SK-N-SH (cell line): ENCODE results near the gene C3orf20. TPM values are rescaled to one million over a fixed set of nuclear protein-coding genes. Genes with fewer than 3 reads are reported as not detected.

Experiments used
- CTCF ChIA-PET: fragments of 300-600, 350-600 bp; formaldehyde crosslinking; extraction: SDS; loops from one replicate; lab custom pipeline; 2021; lab: Yijun Ruan, JAX
- POLR2A ChIA-PET: fragments of 350-600 bp; sonication (Branson Sonifier 250); formaldehyde crosslinking; extraction: SDS; loops from one replicate; lab custom pipeline; 2020; ENCODE audit warnings: antibody characterized with exemption, inconsistent platforms; lab: Yijun Ruan, JAX
- DNase-seq: peaks from one replicate; pipeline ENCODE4 v3.0.0; 2012
- H2AFZ ChIP-seq: fragments of 200-600 bp; sonication (generic); 2 replicates; pipeline ENCODE4 v1.8.1; 2016; ENCODE audit warnings: antibody characterized with exemption, mild to moderate bottlenecking, low read depth
- H3F3A ChIP-seq: fragments of 200-600 bp; sonication (generic); replicated peaks from 2 replicates; pipeline ENCODE3; 2016; ENCODE audit warnings: antibody characterized with exemption, mild to moderate bottlenecking; ENCODE audit not compliant: insufficient read depth
- H3K27ac ChIP-seq, 2 experiments: fragments of 200-500 bp in 1 of 2; fragments of 200-600 bp in 1 of 2; sonication (Bioruptor generic) in 1 of 2; sonication (generic), shearing (Covaris generic) in 1 of 2; 2 replicates each; pipeline versions ENCODE4 v1.5.1 to v1.6.1; 2014 to 2016; ENCODE audit warnings: low read depth in 2 of 2, inconsistent platforms in 1 of 2, low read length in 1 of 2, mild to moderate bottlenecking in 1 of 2, mixed read lengths in 1 of 2
- H3K27me3 ChIP-seq: fragments of 200-600 bp; sonication (generic), shearing (Covaris generic); 2 replicates; pipeline ENCODE4 v1.6.1; 2016; ENCODE audit warnings: mixed run types; ENCODE audit not compliant: insufficient read depth
- H3K36me3 ChIP-seq, 2 experiments: fragments of 200-500 bp in 1 of 2; fragments of 200-600 bp in 1 of 2; sonication (Bioruptor generic) in 1 of 2; sonication (generic) in 1 of 2; replicated peaks in 1 of 2; 2 replicates each; pipeline versions ENCODE3 to v1.5.1; 2014 to 2016; ENCODE audit warnings: low read length in 1 of 2, mild to moderate bottlenecking in 1 of 2; ENCODE audit not compliant: insufficient read depth in 2 of 2, control insufficient read depth in 1 of 2
- H3K4me1 ChIP-seq, 2 experiments: fragments of 200-500 bp in 1 of 2; fragments of 200-600 bp in 1 of 2; sonication (Bioruptor generic) in 1 of 2; sonication (generic), shearing (Covaris generic) in 1 of 2; 2 replicates each; pipeline versions ENCODE4 v1.5.1 to v1.6.1; 2014 to 2016; ENCODE audit warnings: low read depth in 1 of 2, low read length in 1 of 2, mixed run types in 1 of 2; ENCODE audit not compliant: insufficient read depth in 2 of 2, control insufficient read depth in 1 of 2
- H3K4me2 ChIP-seq: fragments of 200-600 bp; sonication (generic), shearing (Covaris generic); 2 replicates; pipeline ENCODE4 v1.6.1; 2017; ENCODE audit warnings: mixed run types
- H3K4me3 ChIP-seq, 2 experiments: fragments of 200-500 bp in 1 of 2; fragments of 200-600 bp in 1 of 2; sonication (Bioruptor generic) in 1 of 2; sonication (generic), shearing (Covaris generic) in 1 of 2; 2 replicates each; pipeline versions ENCODE4 v1.5.1 to v1.8.1; 2014 to 2016; ENCODE audit warnings: low read depth in 2 of 2, inconsistent platforms in 1 of 2, low read length in 1 of 2, mild to moderate bottlenecking in 1 of 2, mixed read lengths in 1 of 2, moderate library complexity in 1 of 2
- H3K79me2 ChIP-seq: fragments of 200-600 bp; sonication (generic); 2 replicates; pipeline ENCODE4 v1.8.1; 2017; ENCODE audit warnings: mild to moderate bottlenecking; ENCODE audit not compliant: insufficient read depth
- H3K9ac ChIP-seq: fragments of 200-600 bp; sonication (generic); 2 replicates; pipeline ENCODE4 v1.6.1; 2017; ENCODE audit warnings: mixed run types
- H3K9me2 ChIP-seq: fragments of 200-600 bp; sonication (generic); 2 replicates; pipeline ENCODE4 v1.6.1; 2017; ENCODE audit warnings: mixed run types
- H3K9me3 ChIP-seq: fragments of 200-600 bp; sonication (generic); 2 replicates; pipeline ENCODE4 v1.6.1; 2017; ENCODE audit warnings: mixed run types, mild to moderate bottlenecking, moderate library complexity
- H4K20me1 ChIP-seq: fragments of 200-600 bp; sonication (generic); 2 replicates; pipeline ENCODE4 v1.6.1; 2017; ENCODE audit warnings: mild to moderate bottlenecking, mixed run types; ENCODE audit not compliant: insufficient read depth
- CHD2 ChIP-seq: fragments of 150-350 bp; IDR thresholded peaks from 2 replicates; pipeline ENCODE4 v1.6.1; 2018; ENCODE audit warnings: low read length; ENCODE audit not compliant: partially characterized antibody
- CTCF ChIP-seq: fragments of 200-600 bp; sonication (generic); IDR thresholded peaks from 2 replicates; pipeline ENCODE4 v1.6.1; 2017; ENCODE audit warnings: antibody characterized with exemption, mild to moderate bottlenecking, moderate library complexity
- EP300 ChIP-seq, 2 experiments: IDR thresholded peaks; 2 replicates each; pipeline versions ENCODE4 v1.4.0 to v1.6.1; 2012; ENCODE audit warnings: borderline replicate concordance in 1 of 2, low read depth in 1 of 2, low read length in 1 of 2
- EZH2phosphoT487 ChIP-seq: fragments of 200-600 bp; sonication (generic); IDR thresholded peaks from 2 replicates; pipeline ENCODE4 v1.6.1; 2017; ENCODE audit warnings: low read depth, mixed run types, mild to moderate bottlenecking, antibody characterized with exemption, moderate library complexity, borderline replicate concordance
- FOXJ3 ChIP-seq: sonication (generic); formaldehyde crosslinking; IDR thresholded peaks from 2 replicates; pipeline ENCODE4 v1.5.1; 2020; ENCODE audit warnings: mild to moderate bottlenecking, missing genetic modification reagents
- FOXM1 ChIP-seq: IDR thresholded peaks from 2 replicates; pipeline ENCODE4 v1.4.0; 2012; ENCODE audit warnings: low read depth, mild to moderate bottlenecking
- GABPA ChIP-seq: IDR thresholded peaks from 2 replicates; pipeline ENCODE4 v1.4.0; 2012; ENCODE audit warnings: low read depth, mild to moderate bottlenecking
- MAX ChIP-seq: IDR thresholded peaks from 2 replicates; pipeline ENCODE4 v1.4.0; 2012; ENCODE audit warnings: low read depth
- MXI1 ChIP-seq: IDR thresholded peaks from 2 replicates; pipeline ENCODE4 v1.6.1; 2012; ENCODE audit warnings: mild to moderate bottlenecking, low read depth, low read length, improper control_type of control experiment
- NFIC ChIP-seq: IDR thresholded peaks from 2 replicates; pipeline ENCODE4 v1.4.0; 2012; ENCODE audit warnings: borderline replicate concordance
- NRF1 ChIP-seq: IDR thresholded peaks from 2 replicates; pipeline ENCODE4 v1.6.1; 2012; ENCODE audit warnings: low read depth, mild to moderate bottlenecking, low read length
- POLR2AphosphoS5 ChIP-seq: IDR thresholded peaks from 2 replicates; pipeline ENCODE4 v1.6.1; 2012; ENCODE audit warnings: low read depth, low read length
- RAD21 ChIP-seq: IDR thresholded peaks from 2 replicates; pipeline ENCODE4 v1.6.1; 2012; ENCODE audit warnings: mild to moderate bottlenecking, low read length
- RFX5 ChIP-seq: IDR thresholded peaks from 2 replicates; pipeline ENCODE4 v1.6.1; 2012; ENCODE audit warnings: mild to moderate bottlenecking, improper control_type of control experiment, low read length
- RXRA ChIP-seq: IDR thresholded peaks from 2 replicates; pipeline ENCODE4 v1.4.0; 2012; ENCODE audit warnings: low read depth, mild to moderate bottlenecking, borderline replicate concordance
- SIN3A ChIP-seq: IDR thresholded peaks from 2 replicates; pipeline ENCODE4 v1.6.1; 2012; ENCODE audit warnings: low read depth, mild to moderate bottlenecking, low read length, moderate library complexity, borderline replicate concordance
- SMC3 ChIP-seq: IDR thresholded peaks from 2 replicates; pipeline ENCODE4 v1.6.1; 2012; ENCODE audit warnings: low read depth, low read length, improper control_type of control experiment
- TAF1 ChIP-seq: IDR thresholded peaks from 2 replicates; pipeline ENCODE4 v1.6.1; 2012; ENCODE audit warnings: low read depth, mild to moderate bottlenecking, low read length, moderate library complexity, borderline replicate concordance
- TCF12 ChIP-seq: IDR thresholded peaks from 2 replicates; pipeline ENCODE4 v1.4.0; 2012
- USF2 ChIP-seq: fragments of 150-350 bp; IDR thresholded peaks from 2 replicates; pipeline ENCODE4 v1.6.1; 2017; ENCODE audit warnings: antibody characterized with exemption, low read length, low read depth, borderline replicate concordance
- WGBS: methylation state at CpG from one replicate; pipeline ENCODE4 v1.1.6; 2017; ENCODE audit warnings: low lambda C conversion rate; 5-methylcytosine and 5-hydroxymethylcytosine counted together
- polyA plus RNA-seq, 3 experiments: library from polyadenylated mRNA; depleted of rRNA; stranded (reverse); fragments of >200 nt; gene quantifications; 2 replicates each; pipeline ENCODE4 v1.2.3, GENCODE V29; 2012

Gene C3orf20
- polyA plus RNA-seq, 1 of the 3 experiments (the other 2 are of a cell fraction) = not detected

- no peak overlapping the region for H3K9ac ChIP-seq
- ChIA-PET CTCF (no interaction called here), POLR2A (no interaction called here)
- 98% methylated on average over 2 of the region's 2 CpGs for WGBS
- peaks cover 73 to 83% of the 10 kb centered on the region in 2 experiments for H3K36me3 ChIP-seq
- H3K4me3 ChIP-seq = no peak overlapping the region
- no peaks in the 10 kb centered on the region for H4K20me1 ChIP-seq
- no peaks in the 10 kb centered on the region for H3K9me2 ChIP-seq
- peaks cover 17% of the 10 kb centered on the region for H3K79me2 ChIP-seq
- H3K9me3 ChIP-seq = no peaks in the 10 kb centered on the region
- no peak for DNase-seq
- H2AFZ ChIP-seq = no peak overlapping the region
- no peaks in the 10 kb centered on the region for H3F3A ChIP-seq
- peaks cover 12 to 25% of the 10 kb centered on the region in 2 experiments; a peak in 3 of 4 replicates for H3K4me1 ChIP-seq
- TF ChIP-seq CTCF (no peak), SIN3A (no peak), GABPA (no peak), TAF1 (no peak), RFX5 (no peak), MAX (no peak), TCF12 (no peak), CHD2 (no peak), POLR2AphosphoS5 (no peak), USF2 (no peak), MXI1 (no peak), RAD21 (no peak), NRF1 (no peak), NFIC (no peak), RXRA (no peak), SMC3 (no peak), FOXM1 (no peak), EZH2phosphoT487 (no peak), EP300 (IDR thresholded peaks at IDR 0.05; ENCODE audit: borderline replicate concordance in 1 of 2, low read depth in 1 of 2, low read length in 1 of 2) (no peak), FOXJ3 (CRISPR knock-in tag) (no peak)
- no peak overlapping the region for H3K4me2 ChIP-seq
- H3K27me3 ChIP-seq = no peaks in the 10 kb centered on the region
- peak overlapping the region in 1 of 2 experiments; percentile 51; a peak in 1 of 4 replicates for H3K27ac ChIP-seq
Measured at GRCh38 chr3:14657579-14657978, 17.4 kb upstream of the C3orf20 start.
